PFSK-1 (cell line): ENCODE results near the gene IL15RA.

Experiments
- FOXP2 ChIP-seq: optimal IDR thresholded peaks from 2 replicates; pipeline ENCODE3; 2011; ENCODE audit warnings: borderline replicate concordance, control low read depth, inconsistent platforms; ENCODE audit not compliant: insufficient read depth; ENCODE audit errors: extremely low read length, extremely low read depth
- POLR2AphosphoS5 ChIP-seq: IDR thresholded peaks from 2 replicates; pipeline ENCODE4 v1.6.1; 2012; ENCODE audit warnings: low read depth, mild to moderate bottlenecking, control low read depth, low read length, moderate library complexity
- SIN3A ChIP-seq: IDR thresholded peaks from 2 replicates; pipeline ENCODE4 v1.6.1; 2012; ENCODE audit warnings: mild to moderate bottlenecking, low read length, moderate library complexity, borderline replicate concordance; ENCODE audit not compliant: insufficient read depth
- TAF1 ChIP-seq: IDR thresholded peaks from 2 replicates; pipeline ENCODE4 v1.6.1; 2012; ENCODE audit warnings: low read length, control low read depth, borderline replicate concordance; ENCODE audit not compliant: insufficient read depth
- TF ChIP-seq, protein P1 (sequence below), 2 experiments: IDR thresholded peaks; 2 replicates each; pipeline versions ENCODE4 v1.6.1 to v1.8.0; 2011 to 2012; ENCODE audit warnings: low read depth in 2 of 2, low read length in 2 of 2, control low read depth in 1 of 2, inconsistent platforms in 1 of 2, mild to moderate bottlenecking in 1 of 2, moderate library complexity in 1 of 2; ENCODE audit not compliant: insufficient read depth in 1 of 2

IL15RA gene

DNA sequence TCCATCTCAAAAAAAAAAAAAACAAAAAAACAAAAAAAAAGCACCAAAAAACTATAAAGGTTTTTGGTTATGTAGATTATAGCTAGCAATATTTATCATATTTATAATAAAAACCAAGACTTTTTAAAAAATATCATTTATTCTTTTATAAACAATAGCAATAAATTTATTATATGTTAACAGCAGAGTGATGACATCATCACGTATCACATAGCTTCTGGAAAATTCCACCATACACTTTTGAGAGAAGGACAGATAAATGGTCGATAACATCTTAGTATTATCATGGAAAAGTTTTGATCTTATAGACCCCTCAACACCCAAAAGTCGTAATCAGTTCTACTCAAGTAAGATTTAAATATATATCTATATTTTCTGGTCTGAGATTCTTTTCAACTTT lies 33.2 kb upstream of the IL15RA start:
- TF ChIP-seq POLR2AphosphoS5 (no peak), FOXP2 (no peak), SIN3A (no peak), TAF1 (no peak)
- TF ChIP-seq, protein P1, sequence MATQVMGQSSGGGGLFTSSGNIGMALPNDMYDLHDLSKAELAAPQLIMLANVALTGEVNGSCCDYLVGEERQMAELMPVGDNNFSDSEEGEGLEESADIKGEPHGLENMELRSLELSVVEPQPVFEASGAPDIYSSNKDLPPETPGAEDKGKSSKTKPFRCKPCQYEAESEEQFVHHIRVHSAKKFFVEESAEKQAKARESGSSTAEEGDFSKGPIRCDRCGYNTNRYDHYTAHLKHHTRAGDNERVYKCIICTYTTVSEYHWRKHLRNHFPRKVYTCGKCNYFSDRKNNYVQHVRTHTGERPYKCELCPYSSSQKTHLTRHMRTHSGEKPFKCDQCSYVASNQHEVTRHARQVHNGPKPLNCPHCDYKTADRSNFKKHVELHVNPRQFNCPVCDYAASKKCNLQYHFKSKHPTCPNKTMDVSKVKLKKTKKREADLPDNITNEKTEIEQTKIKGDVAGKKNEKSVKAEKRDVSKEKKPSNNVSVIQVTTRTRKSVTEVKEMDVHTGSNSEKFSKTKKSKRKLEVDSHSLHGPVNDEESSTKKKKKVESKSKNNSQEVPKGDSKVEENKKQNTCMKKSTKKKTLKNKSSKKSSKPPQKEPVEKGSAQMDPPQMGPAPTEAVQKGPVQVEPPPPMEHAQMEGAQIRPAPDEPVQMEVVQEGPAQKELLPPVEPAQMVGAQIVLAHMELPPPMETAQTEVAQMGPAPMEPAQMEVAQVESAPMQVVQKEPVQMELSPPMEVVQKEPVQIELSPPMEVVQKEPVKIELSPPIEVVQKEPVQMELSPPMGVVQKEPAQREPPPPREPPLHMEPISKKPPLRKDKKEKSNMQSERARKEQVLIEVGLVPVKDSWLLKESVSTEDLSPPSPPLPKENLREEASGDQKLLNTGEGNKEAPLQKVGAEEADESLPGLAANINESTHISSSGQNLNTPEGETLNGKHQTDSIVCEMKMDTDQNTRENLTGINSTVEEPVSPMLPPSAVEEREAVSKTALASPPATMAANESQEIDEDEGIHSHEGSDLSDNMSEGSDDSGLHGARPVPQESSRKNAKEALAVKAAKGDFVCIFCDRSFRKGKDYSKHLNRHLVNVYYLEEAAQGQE (IDR thresholded peaks at IDR 0.05; ENCODE audit: insufficient read depth in 1 of 2, low read depth in 2 of 2, low read length in 2 of 2) = no peak

- TF ChIP-seq, protein P1 (IDR thresholded peaks at IDR 0.05; ENCODE audit: insufficient read depth in 1 of 2, low read depth in 2 of 2, low read length in 2 of 2) = no peak
- no peak for TF ChIP-seq POLR2AphosphoS5
- TF ChIP-seq TAF1 = no peak
- TF ChIP-seq SIN3A = no peak
- no peak for TF ChIP-seq FOXP2
Observed at GRCh38 chr10:6009961-6010360, 32.6 kb upstream of the IL15RA start.

DNA sequence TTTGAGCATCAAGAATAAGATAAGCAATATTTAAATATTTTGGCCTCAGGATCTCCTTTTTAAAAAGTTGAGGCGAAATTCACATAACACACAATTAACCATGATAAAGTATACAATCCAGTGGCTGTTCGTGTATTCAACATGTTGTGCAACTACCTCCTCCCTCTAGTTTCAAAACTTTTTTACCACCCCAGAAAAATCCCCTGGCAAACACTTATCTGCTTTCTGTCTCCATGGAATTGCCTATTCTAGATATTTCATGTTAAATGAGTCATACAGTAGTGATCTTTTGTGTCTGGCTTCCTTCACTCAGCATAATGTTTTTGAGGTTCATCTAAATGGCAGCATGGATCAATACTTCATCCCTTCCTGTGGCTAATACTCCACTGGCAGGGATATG lies 31.8 kb upstream of the IL15RA start:
- TF ChIP-seq SIN3A = no peak
- no peak for TF ChIP-seq TAF1
- TF ChIP-seq, protein P1 (IDR thresholded peaks at IDR 0.05; ENCODE audit: insufficient read depth in 1 of 2, low read depth in 2 of 2, low read length in 2 of 2) = no peak
- TF ChIP-seq POLR2AphosphoS5 = no peak
- TF ChIP-seq FOXP2 = no peak

- no peak for TF ChIP-seq SIN3A
- TF ChIP-seq, protein P1 (IDR thresholded peaks at IDR 0.05; ENCODE audit: insufficient read depth in 1 of 2, low read depth in 2 of 2, low read length in 2 of 2) = no peak
- TF ChIP-seq FOXP2 = no peak
Observed at GRCh38 chr10:6008497-6009142, 31.3 kb upstream of the IL15RA start.

DNA sequence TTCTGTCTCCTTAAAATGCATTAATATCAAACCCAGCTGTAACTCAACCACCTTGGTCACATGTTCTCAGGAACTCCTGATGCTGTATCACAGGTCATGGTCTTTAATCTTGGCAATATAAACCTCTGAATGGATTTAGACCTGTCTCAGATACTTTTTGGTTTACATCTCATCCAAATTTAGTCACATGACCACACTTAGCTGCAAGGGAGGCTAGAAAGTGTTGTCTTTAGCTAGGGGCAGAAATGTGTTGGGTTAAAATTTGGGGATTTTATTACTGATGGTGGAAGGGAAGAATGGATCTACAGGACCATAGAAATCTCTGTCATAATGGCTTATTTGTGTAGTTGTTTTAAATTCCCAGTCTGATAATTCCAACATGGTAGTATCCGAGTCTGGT lies 29.6 kb upstream of the IL15RA start:
- TF ChIP-seq FOXP2 (no peak), TAF1 (no peak), POLR2AphosphoS5 (no peak), SIN3A (no peak)
- TF ChIP-seq, protein P1 (IDR thresholded peaks at IDR 0.05; ENCODE audit: insufficient read depth in 1 of 2, low read depth in 2 of 2, low read length in 2 of 2) = no peak
